ENCODE results near the gene NIPSNAP2.

- TF ChIP-seq EZH2phosphoT487 (IDR thresholded peaks at IDR 0.05; ENCODE audit: insufficient read depth, low read depth) (no peak), EZH2 (IDR thresholded peaks at IDR 0.05; ENCODE audit: insufficient read depth, poor library complexity, severe bottlenecking) (no peak)
Measured at GRCh38 chr7:55951637-55952351, 12.6 kb upstream of the NIPSNAP2 start, which contains the start of gene MRPS17.

Data from GM23248 (cell line).